H54 (cell line): ENCODE measurements around the gene DGKI.

Source experiments
- DNase-seq: peaks from one replicate; pipeline ENCODE4 v3.0.0; 2011; ENCODE audit warnings: low spot score, mixed read lengths; ENCODE audit not compliant: insufficient read length
- FAIRE-seq: peaks from 3 replicates; lab custom pipeline; 2011; peaks lifted over from hg19 to GRCh38; lab: Jason Lieb, UNC
- POLR2A ChIP-seq: IDR thresholded peaks from 2 replicates; pipeline ENCODE4 v1.6.1; 2011; ENCODE audit warnings: low read depth, mild to moderate bottlenecking, low read length

The DGKI gene

GRCh38 chr7:137590756-137591305, 255.9 kb downstream of the DGKI start:
- FAIRE-seq (no peak), DNase-seq (no peak)
- no peak for TF ChIP-seq POLR2A

DNA sequence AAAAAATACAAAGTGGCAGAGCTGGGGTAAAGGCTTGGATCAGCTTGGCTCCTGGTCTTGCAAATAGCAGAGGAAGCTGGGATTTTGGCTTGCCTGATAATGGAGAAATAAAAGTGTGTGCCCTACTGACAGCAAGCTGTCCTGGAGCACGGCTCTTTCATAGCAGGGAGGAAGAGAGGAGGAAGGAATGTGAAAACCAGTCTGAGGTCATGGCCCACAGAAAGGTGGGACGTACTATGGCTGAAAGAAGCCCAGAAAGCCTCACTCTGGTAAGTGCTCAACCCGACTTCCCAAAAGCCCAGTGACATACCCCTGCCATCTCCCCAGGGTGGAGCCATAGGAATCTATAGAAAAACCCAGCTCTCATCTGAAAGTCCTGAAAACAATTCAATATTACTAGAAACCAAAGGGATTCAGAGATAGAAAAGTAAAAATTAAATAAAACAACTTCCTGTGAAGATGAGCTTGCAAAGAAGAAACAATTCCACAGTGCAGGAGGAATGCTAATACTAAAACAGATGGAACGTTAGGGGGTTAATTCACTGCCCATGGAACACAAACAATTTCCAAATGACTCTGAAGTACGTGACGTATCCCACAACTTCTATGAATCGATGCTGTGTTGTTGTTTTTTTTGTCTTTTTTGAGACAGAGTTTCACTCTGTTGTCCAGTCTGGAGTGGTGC, 256.6 kb downstream of the DGKI start:
- DNase-seq (no peak), FAIRE-seq (no peak)
- TF ChIP-seq POLR2A, result no peak

DNA sequence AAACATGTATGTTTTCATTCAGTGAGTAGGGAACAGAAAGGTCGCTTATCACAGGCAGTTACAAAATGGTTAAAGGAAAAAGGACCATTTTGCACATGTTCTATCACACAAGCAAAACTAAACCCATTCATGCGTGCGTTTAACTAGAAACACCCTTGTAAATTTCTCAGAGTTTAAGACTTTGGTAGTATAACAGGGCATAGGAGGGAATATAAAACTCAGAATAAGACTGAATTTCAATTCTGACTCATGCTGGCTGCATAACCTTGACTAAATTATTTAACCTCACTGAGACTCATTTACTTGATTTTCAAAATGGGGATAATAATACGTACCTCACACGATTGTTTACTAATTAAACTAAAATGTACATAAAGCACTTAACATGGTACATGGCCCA, 259.4 kb downstream of the DGKI start:
- no peak for FAIRE-seq
- no peak for TF ChIP-seq POLR2A

GRCh38 chr7:137585591-137585990, 261.2 kb downstream of the DGKI start:
- DNase-seq, result no peak
- TF ChIP-seq POLR2A, result no peak
- no peak for FAIRE-seq

More for the DNA sequence above, 259.4 kb downstream of the DGKI start:
- DNase-seq, result no peak

DNA sequence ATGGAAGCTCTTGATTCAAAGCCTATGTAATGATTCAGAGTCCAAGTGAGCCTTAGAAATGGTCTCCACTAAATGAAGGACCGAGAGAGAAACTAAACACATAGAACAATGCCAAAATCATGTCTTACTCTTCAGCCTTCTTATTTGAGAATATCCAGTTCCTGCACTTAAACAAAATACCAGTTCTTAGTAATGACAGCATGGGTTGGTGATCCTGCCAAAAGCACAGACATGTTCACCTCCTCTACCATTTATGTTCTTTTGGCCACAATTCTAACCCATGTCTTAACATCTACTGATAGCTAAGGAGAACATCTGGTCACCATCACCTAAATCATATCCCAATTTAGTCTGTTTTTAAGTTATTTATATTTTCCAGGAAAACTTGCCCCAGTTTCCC, 263.6 kb downstream of the DGKI start:
- DNase-seq (no peak), FAIRE-seq (no peak)
- no peak for TF ChIP-seq POLR2A

DNA sequence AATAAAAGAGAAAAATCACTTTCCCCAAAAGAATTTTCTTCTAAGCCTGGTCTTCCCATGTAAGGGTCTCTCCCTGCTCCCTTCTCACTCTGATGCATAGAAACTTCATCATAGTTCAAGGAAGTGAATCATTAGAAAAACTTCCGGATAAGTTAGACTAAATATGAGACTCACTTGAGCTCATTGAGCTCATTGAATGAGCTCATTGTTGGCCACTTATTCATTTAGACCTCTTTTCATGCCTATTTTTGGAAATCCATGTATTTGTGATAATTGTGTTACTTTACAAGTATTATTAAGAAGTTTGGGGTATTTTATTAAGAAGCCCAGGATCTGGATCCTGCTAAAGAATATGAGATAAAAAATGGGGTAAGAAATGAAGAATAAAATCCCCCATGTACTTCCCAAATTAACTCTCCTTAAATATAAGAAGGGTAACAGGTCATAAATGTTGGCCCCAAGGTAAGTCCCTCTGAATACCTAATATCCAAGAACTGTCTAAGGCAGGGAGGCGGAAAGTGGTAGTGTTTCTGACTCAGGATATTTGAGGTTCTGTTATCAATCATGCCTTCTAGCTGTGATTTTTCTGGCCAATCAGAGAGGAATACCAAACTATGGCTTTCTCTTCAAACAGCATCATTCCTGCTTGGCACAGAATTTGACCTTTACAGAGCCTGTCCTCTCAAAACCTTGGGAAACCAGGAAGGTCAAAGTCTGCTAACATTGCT, 266.7 kb downstream of the DGKI start:
- peak; percentile 93 for FAIRE-seq
- peak; percentile 18 for DNase-seq
- no peak for TF ChIP-seq POLR2A

DNA sequence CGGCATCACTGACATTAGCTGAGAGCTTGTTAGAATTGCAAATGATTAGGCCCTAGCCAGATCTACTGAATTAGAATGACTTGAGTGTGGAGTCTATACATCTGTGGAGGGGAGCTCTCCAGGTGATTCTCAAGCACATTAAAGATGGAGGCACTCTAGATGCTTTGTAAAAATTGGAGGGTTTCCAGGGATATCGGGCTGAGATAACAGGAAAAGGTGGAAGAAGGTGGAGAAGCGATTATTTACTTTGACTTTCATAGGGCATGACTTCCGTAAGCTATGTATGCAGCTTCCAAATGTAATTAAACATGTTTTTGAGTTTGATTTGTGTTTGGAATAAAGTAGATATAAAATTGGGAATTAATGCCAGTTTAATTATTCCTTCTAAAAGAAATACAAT, 268.2 kb downstream of the DGKI start:
- TF ChIP-seq POLR2A, result no peak
- no peak for FAIRE-seq

GRCh38 chr7:137577184-137577583, 269.6 kb downstream of the DGKI start:
- TF ChIP-seq POLR2A, result no peak
- FAIRE-seq, result peak; percentile 6
- DNase-seq, result no peak

More for the DNA sequence above, 268.2 kb downstream of the DGKI start:
- no peak for DNase-seq

DNA sequence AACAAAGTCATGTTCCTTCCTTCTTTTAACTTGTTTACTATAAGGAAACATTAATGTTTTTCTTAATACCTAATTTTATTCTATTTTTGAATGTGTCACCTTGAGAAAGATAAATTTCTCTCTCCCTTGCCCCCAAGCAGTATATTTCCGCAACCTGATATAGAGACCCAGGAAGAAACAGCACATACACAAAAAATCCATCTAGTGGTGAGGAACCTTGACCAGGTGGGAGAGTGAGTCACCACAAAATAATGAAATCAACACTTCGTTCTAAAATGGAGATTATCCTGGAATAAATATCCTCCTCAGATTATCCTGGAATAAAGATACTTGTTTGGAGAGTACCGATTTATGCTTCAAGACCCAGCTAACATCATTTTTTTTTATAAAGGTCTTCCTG, 270.3 kb downstream of the DGKI start:
- FAIRE-seq (no peak), DNase-seq (no peak)
- TF ChIP-seq POLR2A, result no peak

GRCh38 chr7:137574812-137575211, 272.0 kb downstream of the DGKI start:
- TF ChIP-seq POLR2A, result no peak
- DNase-seq, result no peak
- FAIRE-seq, result peak; percentile 64

DNA sequence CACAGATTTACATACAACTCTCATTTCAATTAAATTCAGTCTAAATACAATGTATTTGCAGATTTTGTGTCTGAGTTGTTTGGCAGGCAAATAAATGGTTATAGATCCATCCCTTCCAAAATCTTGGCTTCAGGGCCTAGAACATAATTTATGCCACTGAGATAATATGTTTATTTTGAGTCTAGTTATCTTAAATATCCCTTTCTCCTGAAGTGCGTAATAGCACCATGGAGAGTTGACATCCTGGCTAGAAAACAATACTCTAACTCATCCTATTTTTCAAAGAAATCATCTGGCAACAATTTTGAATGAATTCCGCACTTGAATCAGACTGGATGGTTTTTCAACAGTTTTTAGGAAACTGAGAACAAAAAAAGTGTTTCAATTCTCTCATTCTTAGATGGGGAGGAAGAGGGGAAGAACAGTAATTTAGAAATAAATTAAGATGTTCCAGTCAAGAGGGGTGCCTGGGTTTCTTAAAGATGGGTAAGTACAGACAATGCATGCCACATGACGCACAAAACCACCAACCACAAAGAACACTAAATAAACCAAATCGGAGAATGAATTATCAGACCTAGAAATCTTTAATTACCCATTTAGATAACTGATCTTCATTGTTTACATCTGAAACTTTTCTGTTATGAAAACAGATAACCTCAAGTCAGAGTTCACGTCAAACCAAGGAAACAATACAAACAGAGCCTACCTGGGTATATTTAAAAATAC, 274.6 kb downstream of the DGKI start:
- no peak for FAIRE-seq
- no peak for DNase-seq
- no peak for TF ChIP-seq POLR2A

- DNase-seq, result no peak
- TF ChIP-seq POLR2A, result no peak
- FAIRE-seq, result no peak
Measured at GRCh38 chr7:137564677-137565076, 282.1 kb downstream of the DGKI start.

DNA sequence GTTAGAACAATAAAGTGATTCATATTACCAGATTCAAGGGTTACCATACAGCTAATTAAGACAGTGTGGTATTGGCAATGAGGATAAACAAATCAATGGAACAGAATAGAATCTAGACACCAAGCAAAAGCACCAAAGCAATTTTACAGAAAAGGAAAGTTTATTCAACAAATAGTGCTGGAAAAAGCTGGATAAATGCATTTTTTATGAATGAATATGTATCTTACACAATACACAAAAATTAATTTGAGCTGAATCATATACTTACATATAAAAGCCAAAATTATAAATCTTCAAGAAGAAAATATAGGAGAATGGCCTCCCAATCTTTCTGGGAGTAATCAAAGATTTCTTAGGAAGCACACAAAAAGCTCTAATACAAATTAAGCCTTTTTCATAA, 282.8 kb downstream of the DGKI start:
- no peak for DNase-seq
- no peak for FAIRE-seq
- TF ChIP-seq POLR2A, result no peak

- DNase-seq (no peak), FAIRE-seq (no peak)
- no peak for TF ChIP-seq POLR2A
Measured at GRCh38 chr7:137547485-137547884, 299.3 kb downstream of the DGKI start.

DNA sequence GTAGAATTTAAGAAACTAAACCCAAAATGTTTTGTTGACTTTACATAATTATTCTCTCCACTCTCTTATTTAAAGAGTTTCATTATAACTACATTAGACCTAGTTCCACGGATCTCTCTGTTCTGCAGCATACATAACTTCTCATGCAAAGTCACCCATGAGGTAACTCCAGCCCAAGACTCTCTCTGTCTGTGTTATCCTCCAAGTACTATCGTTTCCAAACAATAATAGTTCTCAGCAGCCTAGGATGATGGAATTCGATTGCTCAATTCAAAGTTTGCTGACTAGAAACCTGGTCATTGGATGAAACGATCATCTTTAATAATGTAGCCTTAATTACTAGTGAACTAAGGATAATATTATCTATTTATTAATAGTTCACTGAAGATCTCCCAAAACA, 300.1 kb downstream of the DGKI start:
- TF ChIP-seq POLR2A, result no peak
- no peak for FAIRE-seq
- no peak for DNase-seq
